H9 (cell line): ENCODE measurements around the gene FAM13A. TPM values are rescaled to one million over a fixed set of nuclear protein-coding genes. Genes with fewer than 3 reads are reported as not detected.

ENCODE experiments used
- DNase-seq: peaks from one replicate; pipeline ENCODE4 v3.0.0-alpha.2; 2017
- H2AFZ ChIP-seq: one replicate; pipeline ENCODE4 v1.6.1; 2013; ENCODE audit warnings: mild to moderate bottlenecking, low read length, control low read depth, moderate library complexity
- H2AK5ac ChIP-seq: 2 replicates; pipeline ENCODE4 v1.6.1; 2013; ENCODE audit warnings: low read length, control low read depth, mixed read lengths; ENCODE audit not compliant: insufficient read length
- H2BK120ac ChIP-seq: one replicate; pipeline ENCODE4 v1.6.1; 2013; ENCODE audit warnings: low read depth, mild to moderate bottlenecking, low read length, control low read depth, inconsistent platforms; ENCODE audit not compliant: poor library complexity, severe bottlenecking
- H2BK12ac ChIP-seq: 2 replicates; pipeline ENCODE4 v1.6.1; 2013; ENCODE audit warnings: low read length, control low read depth, mixed read lengths, low read depth; ENCODE audit not compliant: insufficient read length
- H2BK15ac ChIP-seq: 2 replicates; pipeline ENCODE4 v1.6.1; 2013; ENCODE audit warnings: low read depth, low read length, control low read depth
- H2BK20ac ChIP-seq: one replicate; pipeline ENCODE4 v1.6.1; 2013; ENCODE audit warnings: low read depth, mild to moderate bottlenecking, low read length, control low read depth, inconsistent platforms; ENCODE audit not compliant: poor library complexity, severe bottlenecking
- H2BK5ac ChIP-seq: 2 replicates; pipeline ENCODE4 v1.6.1; 2013; ENCODE audit warnings: low read length, control low read depth, mixed read lengths; ENCODE audit not compliant: insufficient read length
- H3K14ac ChIP-seq: 2 replicates; pipeline ENCODE4 v1.6.1; 2013; ENCODE audit warnings: low read length, control low read depth; ENCODE audit not compliant: insufficient read depth
- H3K18ac ChIP-seq: 2 replicates; pipeline ENCODE4 v1.6.1; 2013; ENCODE audit warnings: low read depth, mild to moderate bottlenecking, mixed read lengths, low read length, control low read depth; ENCODE audit not compliant: insufficient read length
- H3K23ac ChIP-seq: 2 replicates; pipeline ENCODE4 v1.6.1; 2013; ENCODE audit warnings: low read length, control low read depth, mixed read lengths, low read depth; ENCODE audit not compliant: insufficient read length
- H3K23me2 ChIP-seq: 2 replicates; pipeline ENCODE4 v1.6.1; 2013; ENCODE audit warnings: low read depth, mild to moderate bottlenecking, mixed read lengths, low read length, control low read depth; ENCODE audit not compliant: insufficient read length, poor library complexity, severe bottlenecking
- H3K27ac ChIP-seq: 2 replicates; pipeline ENCODE4 v1.5.1; 2013; ENCODE audit warnings: low read length, control low read depth, mixed read lengths, low read depth; ENCODE audit not compliant: insufficient read length
- H3K27me3 ChIP-seq: 2 replicates; pipeline ENCODE4 v1.6.1; 2013; ENCODE audit warnings: low read length, control low read depth, inconsistent platforms; ENCODE audit not compliant: insufficient read depth
- H3K4ac ChIP-seq: 2 replicates; pipeline ENCODE4 v1.6.1; 2013; ENCODE audit warnings: low read depth, mild to moderate bottlenecking, control low read depth, inconsistent platforms, low read length, moderate library complexity
- H3K4me1 ChIP-seq: 2 replicates; pipeline ENCODE4 v1.6.1; 2013; ENCODE audit warnings: low read length, control low read depth, inconsistent platforms; ENCODE audit not compliant: insufficient read depth
- H3K4me2 ChIP-seq: 2 replicates; pipeline ENCODE4 v1.6.1; 2013; ENCODE audit warnings: low read length, control low read depth, mixed read lengths; ENCODE audit not compliant: insufficient read length, insufficient read depth
- H3K56ac ChIP-seq: 2 replicates; pipeline ENCODE4 v1.6.1; 2013; ENCODE audit warnings: low read depth, mild to moderate bottlenecking, mixed read lengths, low read length, control low read depth; ENCODE audit not compliant: insufficient read length
- H3K79me1 ChIP-seq: 2 replicates; pipeline ENCODE4 v1.6.1; 2013; ENCODE audit warnings: low read depth, mild to moderate bottlenecking, moderate library complexity, low read length, control low read depth, inconsistent platforms; ENCODE audit not compliant: insufficient read depth, poor library complexity, severe bottlenecking
- H3K79me2 ChIP-seq: 2 replicates; pipeline ENCODE4 v1.6.1; 2013; ENCODE audit warnings: low read length, control low read depth, inconsistent platforms; ENCODE audit not compliant: insufficient read depth
- H3K9ac ChIP-seq: 2 replicates; pipeline ENCODE4 v1.6.1; 2013; ENCODE audit warnings: low read length, control low read depth, mixed read lengths; ENCODE audit not compliant: insufficient read length; ENCODE audit errors: extremely low read depth
- H3K9me3 ChIP-seq: one replicate; pipeline ENCODE4 v1.6.1; 2013; ENCODE audit warnings: low read depth, low read length, inconsistent platforms; ENCODE audit not compliant: control insufficient read depth
- H3T11ph ChIP-seq: one replicate; pipeline ENCODE4 v1.6.1; 2013; ENCODE audit warnings: mild to moderate bottlenecking, low read length, control low read depth, inconsistent platforms
- H4K20me1 ChIP-seq: one replicate; pipeline ENCODE4 v1.6.1; 2013; ENCODE audit not compliant: control insufficient read depth, insufficient read length, insufficient read depth
- H4K5ac ChIP-seq: 2 replicates; pipeline ENCODE4 v1.6.1; 2013; ENCODE audit warnings: low read depth, mild to moderate bottlenecking, mixed read lengths, low read length, control low read depth; ENCODE audit not compliant: insufficient read length
- H4K8ac ChIP-seq: replicated peaks from 2 replicates; pipeline ENCODE4 v1.6.1; 2013; ENCODE audit warnings: low read length, control low read depth, mixed read lengths, low read depth; ENCODE audit not compliant: insufficient read length
- H4K91ac ChIP-seq: 2 replicates; pipeline ENCODE4 v1.6.1; 2013; ENCODE audit warnings: low read depth, mild to moderate bottlenecking, moderate library complexity, mixed read lengths, low read length, control low read depth; ENCODE audit not compliant: insufficient read length
- H3K27ac Mint-ChIP-seq, 3 experiments: 2 replicates in 2 of 3; 3 replicates in 1 of 3; pipeline ENCODE4 v1.8.0; 2020 to 2021; ENCODE audit warnings: mixed read lengths in 3 of 3, mild to moderate bottlenecking in 1 of 3, moderate library complexity in 1 of 3
- H3K27me3 Mint-ChIP-seq: 2 replicates; pipeline ENCODE4 v1.8.0; 2021; ENCODE audit warnings: low read depth, mild to moderate bottlenecking, moderate library complexity, mixed read lengths
- H3K36me3 Mint-ChIP-seq, 3 experiments: 2 replicates in 2 of 3; 3 replicates in 1 of 3; pipeline ENCODE4 v1.8.0; 2020 to 2021; ENCODE audit warnings: low read depth in 3 of 3, mixed read lengths in 3 of 3; ENCODE audit not compliant: insufficient read depth in 1 of 3
- H3K4me1 Mint-ChIP-seq, 2 experiments: 2 replicates each; pipeline ENCODE4 v1.8.0; 2020; ENCODE audit warnings: mixed read lengths in 2 of 2
- H3K4me3 Mint-ChIP-seq, 2 experiments: 2 replicates in 1 of 2; 3 replicates in 1 of 2; pipeline ENCODE4 v1.8.0; 2020 to 2021; ENCODE audit warnings: mild to moderate bottlenecking in 2 of 2, mixed read lengths in 2 of 2, moderate library complexity in 1 of 2
- H3K9me3 Mint-ChIP-seq, 2 experiments: 2 replicates in 1 of 2; 3 replicates in 1 of 2; pipeline ENCODE4 v1.8.0; 2020; ENCODE audit warnings: mild to moderate bottlenecking in 2 of 2, mixed read lengths in 2 of 2, moderate library complexity in 1 of 2
- CTCF ChIP-seq: fragments of 200-600 bp; sonication (generic); conservative IDR thresholded peaks from 3 replicates; pipeline ENCODE4 v1.8.0; 2021; ENCODE audit warnings: antibody characterized with exemption, mild to moderate bottlenecking
- WGBS: extraction: QIAGEN DNeasy Blood & Tissue Kit; methylation state at CpG from one replicate; pipeline ENCODE4 v1.1.7; 2013; ENCODE audit warnings: missing lambda C conversion rate, low lambda C conversion rate, mixed read lengths; ENCODE audit not compliant: insufficient read length; ENCODE audit errors: extremely low coverage; 5-methylcytosine and 5-hydroxymethylcytosine counted together
- total RNA-seq: library from RNA; stranded (reverse); gene quantifications from 2 replicates; pipeline ENCODE4 v1.2.1, GENCODE V29; 2021

FAM13A gene
- total RNA-seq, 1 experiment from 2014 or later, result 12.7 TPM

GRCh38 chr4:88732714-88733368 lies 324.1 kb downstream of the FAM13A start:
- H3K4me2 ChIP-seq, result no peak overlapping the region
- no peak overlapping the region for H3T11ph ChIP-seq
- H2BK5ac ChIP-seq, result no peak overlapping the region
- no peaks in the 10 kb centered on the region for H3K9me3 ChIP-seq
- H4K91ac ChIP-seq, result no peak overlapping the region
- H3K4me1 ChIP-seq, result peaks cover 2% of the 10 kb centered on the region; the same call in 1 of the 2 replicates
- no peak overlapping the region for H2AK5ac ChIP-seq
- WGBS, result no CpG with 5 or more reads among the region's 5 CpGs
- H3K23ac ChIP-seq, result no peak overlapping the region
- H3K27ac ChIP-seq, result no peak overlapping the region
- no peak overlapping the region for H2BK15ac ChIP-seq
- H4K5ac ChIP-seq, result no peak overlapping the region
- no peaks in the 10 kb centered on the region for H3K79me1 ChIP-seq
- Mint-ChIP-seq H3K36me3 (peaks cover 0 to 23% (median 13%) of the 10 kb centered on the region in 3 experiments; a peak in 6 of 7 replicates), H3K4me1 (peaks cover 11 to 19% of the 10 kb centered on the region in 2 experiments), H3K27ac (no peak overlapping the region), H3K4me3 (no peak overlapping the region), H3K9me3 (no peaks in the 10 kb centered on the region), H3K27me3 (no peaks in the 10 kb centered on the region)
- H3K23me2 ChIP-seq, result no peaks in the 10 kb centered on the region
- no peaks in the 10 kb centered on the region for H3K79me2 ChIP-seq
- no peak overlapping the region for H3K4ac ChIP-seq
- H4K20me1 ChIP-seq, result no peaks in the 10 kb centered on the region
- no peak for TF ChIP-seq CTCF
- no peak overlapping the region for H2BK120ac ChIP-seq
- no peak overlapping the region for H2AFZ ChIP-seq
- H3K18ac ChIP-seq, result no peak overlapping the region
- no peak overlapping the region for H3K56ac ChIP-seq
- H2BK12ac ChIP-seq, result no peak overlapping the region
- no peak for DNase-seq
- H3K9ac ChIP-seq, result no peak overlapping the region
- no peak overlapping the region for H2BK20ac ChIP-seq
- no peak overlapping the region for H3K14ac ChIP-seq
- H3K27me3 ChIP-seq, result no peaks in the 10 kb centered on the region
- no peak overlapping the region for H4K8ac ChIP-seq
